ENCODE results near the gene NME5.

NME5 gene

DNA sequence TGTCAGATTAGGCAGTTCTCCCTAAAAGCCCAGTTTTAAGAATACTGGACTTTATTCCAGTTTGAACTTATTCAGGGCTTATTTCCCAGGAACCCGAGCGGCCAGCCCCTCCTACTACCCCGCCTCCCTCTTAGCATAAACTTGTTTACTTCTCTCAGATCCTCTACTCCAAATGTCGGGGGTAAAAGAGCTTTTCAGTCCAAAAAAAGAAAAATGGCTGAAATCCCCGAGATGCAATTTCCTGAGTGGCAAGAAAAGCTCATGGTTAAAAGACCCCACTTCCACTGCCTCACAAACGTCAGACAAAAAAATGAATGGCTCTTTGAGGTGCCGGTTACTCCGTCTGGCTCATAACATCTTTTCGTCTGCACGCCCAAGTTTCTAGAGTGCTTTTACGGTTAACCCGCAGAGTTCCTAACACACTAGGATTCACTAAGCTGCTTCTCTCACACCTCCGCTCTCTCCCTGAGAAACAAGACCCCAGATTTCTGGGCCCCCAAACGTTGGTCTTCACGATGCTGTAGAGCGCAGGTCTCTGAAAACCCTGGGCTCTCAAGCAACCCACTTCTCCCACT lies 38.8 kb upstream of the NME5 start:
- H3K18ac ChIP-seq (ENCODE audit: low read length) = peak overlapping the region; percentile 90
- no peak overlapping the region for H3K23ac ChIP-seq (ENCODE audit: low read depth, low read length, poor library complexity)
- peaks cover 28 to 66% of the 10 kb centered on the region in 2 donors for H3K36me3 ChIP-seq (replicated peaks in 1 of 2; ENCODE audit: control insufficient read depth in 2 of 2, insufficient read depth in 2 of 2, low read length in 2 of 2)
- no peak overlapping the region for H3K14ac ChIP-seq (ENCODE audit: low read length)
- peak overlapping the region; percentile 87 to 93 for H3K4me3 ChIP-seq (ENCODE audit: low read length in 2 of 2)
- H2BK5ac ChIP-seq (ENCODE audit: low read length) = no peak overlapping the region
- H2AFZ ChIP-seq (ENCODE audit: low read length) = peak overlapping the region; percentile 83
- H3K79me1 ChIP-seq (ENCODE audit: low read depth, low read length) = peaks cover 2% of the 10 kb centered on the region
- H2BK12ac ChIP-seq (ENCODE audit: low read length) = no peak overlapping the region
- H3K4me2 ChIP-seq (ENCODE audit: insufficient read depth, low read length, poor library complexity, severe bottlenecking) = peak overlapping the region; percentile 56
- DNase-seq (ENCODE audit: low spot score) = no peak
- H3K9ac ChIP-seq (ENCODE audit: low read depth, low read length, poor library complexity) = peak overlapping the region; percentile 75
- H3K27ac ChIP-seq (replicated peaks; ENCODE audit: low read length) = peak overlapping the region; percentile 53
- WGBS, 2 donors (ENCODE audit: extremely low coverage in 2 of 2, insufficient read length in 2 of 2, insufficient replicate concordance in 1 of 2) = no CpG with 5 or more reads among the region's 16 CpGs
- H4K8ac ChIP-seq (ENCODE audit: low read depth, low read length) = no peak overlapping the region
- H2AK5ac ChIP-seq (ENCODE audit: low read depth, low read length) = no peak overlapping the region
- no peak overlapping the region for H2BK15ac ChIP-seq (ENCODE audit: low read length)
- no peaks in the 10 kb centered on the region for H3K9me3 ChIP-seq (replicated peaks in 1 of 2; ENCODE audit: control insufficient read depth in 2 of 2, insufficient read depth in 1 of 2, low read depth in 1 of 2, low read length in 2 of 2)
- no peak overlapping the region for H2BK120ac ChIP-seq (ENCODE audit: low read depth, low read length)
- H3K4me1 ChIP-seq (ENCODE audit: control insufficient read depth in 2 of 2, insufficient read depth in 1 of 2, low read depth in 1 of 2, low read length in 2 of 2) = peaks cover 0 to 2% of the 10 kb centered on the region in 2 donors
- H3K4ac ChIP-seq (ENCODE audit: low read length) = no peak overlapping the region
- no peaks in the 10 kb centered on the region for H3K27me3 ChIP-seq (ENCODE audit: control insufficient read depth in 3 of 3, insufficient read depth in 3 of 3, low read depth in 1 of 3, low read length in 3 of 3)
- no peak overlapping the region for H4K91ac ChIP-seq (ENCODE audit: low read depth, low read length, poor library complexity)

GRCh38 chr5:138170299-138170698 lies 31.1 kb upstream of the NME5 start:
- no peak overlapping the region for H3K18ac ChIP-seq (ENCODE audit: low read length)
- H2BK5ac ChIP-seq (ENCODE audit: low read length) = no peak overlapping the region
- H2BK15ac ChIP-seq (ENCODE audit: low read length) = no peak overlapping the region
- H3K27me3 ChIP-seq (ENCODE audit: control insufficient read depth in 3 of 3, insufficient read depth in 3 of 3, low read depth in 1 of 3, low read length in 3 of 3) = no peaks in the 10 kb centered on the region
- H3K14ac ChIP-seq (ENCODE audit: low read length) = no peak overlapping the region
- no peak for DNase-seq (ENCODE audit: low spot score)
- H3K4me3 ChIP-seq (ENCODE audit: low read length in 2 of 2) = no peak overlapping the region
- H2BK120ac ChIP-seq (ENCODE audit: low read depth, low read length) = no peak overlapping the region
- no peak overlapping the region for H3K27ac ChIP-seq (replicated peaks; ENCODE audit: low read length)
- H3K4me1 ChIP-seq (ENCODE audit: control insufficient read depth in 2 of 2, insufficient read depth in 1 of 2, low read depth in 1 of 2, low read length in 2 of 2) = no peaks in the 10 kb centered on the region
- no peak overlapping the region for H3K23ac ChIP-seq (ENCODE audit: low read depth, low read length, poor library complexity)
- no peak overlapping the region for H2BK12ac ChIP-seq (ENCODE audit: low read length)
- H3K36me3 ChIP-seq (replicated peaks in 1 of 2; ENCODE audit: control insufficient read depth in 2 of 2, insufficient read depth in 2 of 2, low read length in 2 of 2) = peaks cover 41 to 99% of the 10 kb centered on the region in 2 donors
- no peak overlapping the region for H2AFZ ChIP-seq (ENCODE audit: low read length)
- no peak overlapping the region for H4K91ac ChIP-seq (ENCODE audit: low read depth, low read length, poor library complexity)
- H2AK5ac ChIP-seq (ENCODE audit: low read depth, low read length) = no peak overlapping the region
- no peaks in the 10 kb centered on the region for H3K9me3 ChIP-seq (replicated peaks in 1 of 2; ENCODE audit: control insufficient read depth in 2 of 2, insufficient read depth in 1 of 2, low read depth in 1 of 2, low read length in 2 of 2)
- H3K9ac ChIP-seq (ENCODE audit: low read depth, low read length, poor library complexity) = no peak overlapping the region
- H3K4ac ChIP-seq (ENCODE audit: low read length) = no peak overlapping the region
- no peak overlapping the region for H4K8ac ChIP-seq (ENCODE audit: low read depth, low read length)
- H3K79me1 ChIP-seq (ENCODE audit: low read depth, low read length) = no peaks in the 10 kb centered on the region
- H3K4me2 ChIP-seq (ENCODE audit: insufficient read depth, low read length, poor library complexity, severe bottlenecking) = no peak overlapping the region

DNA sequence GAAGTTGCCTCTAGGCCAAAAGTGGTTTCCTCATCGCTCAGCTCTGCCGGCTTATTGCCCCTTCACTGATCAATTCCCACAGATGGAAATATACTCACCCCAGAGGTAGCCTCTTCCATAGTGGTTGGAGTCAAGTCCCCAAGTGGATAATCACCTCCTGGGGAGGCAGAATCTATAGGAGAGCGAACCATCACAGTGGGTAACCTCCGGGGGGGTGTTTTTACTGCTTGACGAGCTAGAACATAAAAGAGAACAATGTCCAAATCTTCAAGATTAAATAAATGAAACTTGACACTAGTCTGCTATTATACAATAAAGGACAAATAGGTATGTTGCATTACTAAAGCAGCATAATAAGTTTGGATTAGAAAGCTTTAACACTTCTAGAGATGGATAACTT lies 29.9 kb upstream of the NME5 start:
- WGBS, 2 donors (ENCODE audit: extremely low coverage in 2 of 2, insufficient read length in 2 of 2, insufficient replicate concordance in 1 of 2) = no CpG with 5 or more reads among the region's 5 CpGs
- peaks cover 47 to 99% of the 10 kb centered on the region in 2 donors for H3K36me3 ChIP-seq (replicated peaks in 1 of 2; ENCODE audit: control insufficient read depth in 2 of 2, insufficient read depth in 2 of 2, low read length in 2 of 2)
- no peak overlapping the region for H3K4me3 ChIP-seq (ENCODE audit: low read length in 2 of 2)
- H3K27ac ChIP-seq (replicated peaks; ENCODE audit: low read length) = no peak overlapping the region
- H2AK5ac ChIP-seq (ENCODE audit: low read depth, low read length) = no peak overlapping the region
- H2BK120ac ChIP-seq (ENCODE audit: low read depth, low read length) = no peak overlapping the region
- no peak overlapping the region for H2BK5ac ChIP-seq (ENCODE audit: low read length)
- no peak overlapping the region for H3K4ac ChIP-seq (ENCODE audit: low read length)
- H2AFZ ChIP-seq (ENCODE audit: low read length) = no peak overlapping the region
- H4K8ac ChIP-seq (ENCODE audit: low read depth, low read length) = no peak overlapping the region
- no peak overlapping the region for H2BK15ac ChIP-seq (ENCODE audit: low read length)
- no peaks in the 10 kb centered on the region for H3K27me3 ChIP-seq (ENCODE audit: control insufficient read depth in 3 of 3, insufficient read depth in 3 of 3, low read depth in 1 of 3, low read length in 3 of 3)
- H2BK12ac ChIP-seq (ENCODE audit: low read length) = no peak overlapping the region
- H3K23ac ChIP-seq (ENCODE audit: low read depth, low read length, poor library complexity) = no peak overlapping the region
- no peaks in the 10 kb centered on the region for H3K9me3 ChIP-seq (replicated peaks in 1 of 2; ENCODE audit: control insufficient read depth in 2 of 2, insufficient read depth in 1 of 2, low read depth in 1 of 2, low read length in 2 of 2)
- H3K79me1 ChIP-seq (ENCODE audit: low read depth, low read length) = no peaks in the 10 kb centered on the region
- no peak overlapping the region for H3K18ac ChIP-seq (ENCODE audit: low read length)
- H3K4me2 ChIP-seq (ENCODE audit: insufficient read depth, low read length, poor library complexity, severe bottlenecking) = no peak overlapping the region
- H3K9ac ChIP-seq (ENCODE audit: low read depth, low read length, poor library complexity) = no peak overlapping the region
- H4K91ac ChIP-seq (ENCODE audit: low read depth, low read length, poor library complexity) = no peak overlapping the region
- no peak for DNase-seq (ENCODE audit: low spot score)
- no peaks in the 10 kb centered on the region for H3K4me1 ChIP-seq (ENCODE audit: control insufficient read depth in 2 of 2, insufficient read depth in 1 of 2, low read depth in 1 of 2, low read length in 2 of 2)
- H3K14ac ChIP-seq (ENCODE audit: low read length) = no peak overlapping the region

GRCh38 chr5:138163721-138164120 lies 24.5 kb upstream of the NME5 start:
- Histone ChIP-seq H2BK12ac (ENCODE audit: low read length) (no peak overlapping the region), H2BK120ac (ENCODE audit: low read depth, low read length) (no peak overlapping the region), H3K27me3 (ENCODE audit: control insufficient read depth in 3 of 3, insufficient read depth in 3 of 3, low read depth in 1 of 3, low read length in 3 of 3) (no peaks in the 10 kb centered on the region), H4K8ac (ENCODE audit: low read depth, low read length) (no peak overlapping the region), H3K4me2 (ENCODE audit: insufficient read depth, low read length, poor library complexity, severe bottlenecking) (no peak overlapping the region), H3K27ac (replicated peaks; ENCODE audit: low read length) (no peak overlapping the region), H3K4me3 (ENCODE audit: low read length in 2 of 2) (no peak overlapping the region), H3K4me1 (ENCODE audit: control insufficient read depth in 2 of 2, insufficient read depth in 1 of 2, low read depth in 1 of 2, low read length in 2 of 2) (no peaks in the 10 kb centered on the region), H2BK15ac (ENCODE audit: low read length) (no peak overlapping the region), H2AFZ (ENCODE audit: low read length) (no peak overlapping the region), H3K14ac (ENCODE audit: low read length) (no peak overlapping the region), H2BK5ac (ENCODE audit: low read length) (no peak overlapping the region), H3K4ac (ENCODE audit: low read length) (no peak overlapping the region), H3K36me3 (replicated peaks in 1 of 2; ENCODE audit: control insufficient read depth in 2 of 2, insufficient read depth in 2 of 2, low read length in 2 of 2) (peaks cover 58 to 100% of the 10 kb centered on the region in 2 donors), H3K9me3 (replicated peaks in 1 of 2; ENCODE audit: control insufficient read depth in 2 of 2, insufficient read depth in 1 of 2, low read depth in 1 of 2, low read length in 2 of 2) (no peaks in the 10 kb centered on the region), H3K18ac (ENCODE audit: low read length) (no peak overlapping the region), H4K91ac (ENCODE audit: low read depth, low read length, poor library complexity) (no peak overlapping the region), H3K79me1 (ENCODE audit: low read depth, low read length) (no peaks in the 10 kb centered on the region), H3K23ac (ENCODE audit: low read depth, low read length, poor library complexity) (no peak overlapping the region), H2AK5ac (ENCODE audit: low read depth, low read length) (no peak overlapping the region), H3K9ac (ENCODE audit: low read depth, low read length, poor library complexity) (no peak overlapping the region)
- no peak for DNase-seq (ENCODE audit: low spot score)

Data from neuronal stem cell (in vitro differentiated cells).